ENCODE results near the gene IFNA13. TPM values are rescaled to one million over a fixed set of nuclear protein-coding genes. Genes with fewer than 3 reads are reported as not detected.

Gene IFNA13
- not detected in 2 replicates for total RNA-seq
- polyA plus RNA-seq = not detected in 2 replicates
- not detected in 2 replicates for polyA plus RNA-seq (2011; cell fraction: cytosol; rRNA removed)
- not detected in 2 replicates for polyA plus RNA-seq (2011; cell fraction: nucleus; rRNA removed)
- not detected in 2 replicates for polyA plus RNA-seq (2012)
- polyA minus RNA-seq = not detected in 2 replicates
- polyA minus RNA-seq (2011; cell fraction: cytosol; rRNA and poly(A)+ RNA removed) = not detected
- not detected in 2 replicates for polyA minus RNA-seq (2011; cell fraction: nucleus; rRNA and poly(A)+ RNA removed)
- Bru-seq, nascent RNA = not detected
- BruChase-seq, experiment 1, labeled RNA remaining after a 6-hour chase = not detected
- BruChase-seq, experiment 2, labeled RNA remaining after a 2-hour chase = not detected
- long read RNA-seq = 0 reads

DNA sequence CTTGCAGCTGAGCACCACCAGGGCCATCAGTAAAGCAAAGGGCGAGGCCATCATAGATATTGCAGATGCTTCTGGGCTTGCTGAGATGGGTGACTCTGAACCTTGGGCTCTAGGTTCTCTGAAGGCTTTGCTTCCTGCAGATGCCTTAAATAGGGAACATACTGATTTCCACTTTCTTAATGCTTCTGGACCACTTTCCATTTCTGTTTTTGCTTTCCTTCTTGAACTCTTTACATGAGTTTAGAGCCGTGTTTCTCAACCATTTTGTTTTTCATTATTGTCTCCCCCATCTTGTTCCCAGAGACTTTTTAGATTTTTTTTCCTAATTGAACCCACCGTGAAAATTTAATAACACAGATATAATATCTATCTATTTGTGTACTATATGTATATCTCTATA, at the start of gene IFNA13:
Gene IFNA13 (minus strand): TSS at position 101 of the 400 bp plus-strand sequence. CDS start 47 bp downstream, at position 54.
- POLR2A ChIA-PET = no interaction called here
- Histone ChIP-seq H3K9me1 (replicated peaks; ENCODE audit: control insufficient read depth, extremely low read depth, insufficient read depth, low read length) (no peaks in the 10 kb centered on the region), H3K4me1 (ENCODE audit: control insufficient read depth, extremely low read depth, insufficient read depth, low read length) (no peaks in the 10 kb centered on the region), H3K27ac (ENCODE audit: insufficient read depth, low read depth, low read length) (no peak within 1 kb of the TSS), H3K79me2 (ENCODE audit: control insufficient read depth, insufficient read depth, low read length) (no peaks in the 10 kb centered on the region), H3K4me3 (replicated peaks in 1 of 3; ENCODE audit: insufficient read depth in 1 of 3, low read depth in 1 of 3, low read length in 3 of 3) (no peak within 1 kb of the TSS), H4K20me1 (replicated peaks; ENCODE audit: control insufficient read depth, extremely low read depth, insufficient read depth, low read length) (no peaks in the 10 kb centered on the region), H3K36me3 (ENCODE audit: control insufficient read depth in 2 of 2, extremely low read depth in 1 of 2, insufficient read depth in 2 of 2, low read length in 2 of 2) (no peaks in the 10 kb centered on the region), H3K9me3 (replicated peaks; ENCODE audit: control insufficient read depth, insufficient read depth, low read length) (no peaks in the 10 kb centered on the region), H3K9ac (replicated peaks; ENCODE audit: extremely low read depth, insufficient read depth, low read length) (no peak within 1 kb of the TSS), H3K4me2 (ENCODE audit: insufficient read depth, low read length) (no peak within 1 kb of the TSS), H3K27me3 (ENCODE audit: control insufficient read depth in 2 of 2, insufficient read depth in 2 of 2, low read length in 2 of 2) (peaks cover 1 to 28% of the 10 kb centered on the region in 2 experiments), H2AFZ (ENCODE audit: low read depth, low read length) (no peak within 1 kb of the TSS)
- FAIRE-seq = no peak
- DNase-seq (ENCODE audit: low read depth, low spot score) = no peak
- BruUV-seq (replicated peaks) = no TSS peak
- intact Hi-C loops (cut with micrococcal nuclease) (no loop called here), dilution Hi-C loops (cut with MboI; ENCODE audit: extremely low pct_ligation_motif_present, low sequenced_read_pairs) (no loop called here)
- TF ChIP-seq MAX (IDR thresholded peaks at IDR 0.05; ENCODE audit: insufficient read depth, insufficient read length) (no peak), JUN (IDR thresholded peaks at IDR 0.05; ENCODE audit: borderline replicate concordance, insufficient read depth, insufficient read length, low read depth) (no peak), CTCF (IDR thresholded peaks at IDR 0.05; ENCODE audit: extremely low read depth in 1 of 2, insufficient read depth in 1 of 2, low read depth in 1 of 2, low read length in 2 of 2) (no peak), FOS (IDR thresholded peaks at IDR 0.05; ENCODE audit: borderline replicate concordance, insufficient read depth, low read length) (no peak), EZH2 (IDR thresholded peaks at IDR 0.05; ENCODE audit: borderline replicate concordance, low read depth, low read length, severe bottlenecking) (no peak), POLR2A (IDR thresholded peaks at IDR 0.05; ENCODE audit: low read depth, low read length) (no peak), GATA2 (IDR thresholded peaks at IDR 0.05; ENCODE audit: insufficient read depth, insufficient read length, low read depth, low read length) (no peak), MYC (IDR thresholded peaks at IDR 0.05; ENCODE audit: low read depth, low read length) (no peak), POLR2AphosphoS5 (IDR thresholded peaks at IDR 0.05; ENCODE audit: insufficient read depth, low read depth, low read length) (no peak)
- CTCF ChIA-PET = interaction anchor here (1.1 kb wide), 1 partner anchor 28 kb away, joined by 3 read pairs; no protein-coding TSS in a partner anchor
